H1 (cell line): ENCODE results near the gene AGBL1. TPM values are rescaled to one million over a fixed set of nuclear protein-coding genes. Genes with fewer than 3 reads are reported as not detected.

Experiments
- CTCF ChIA-PET: fragments of 300-600 bp; sonication (Branson Sonifier 250); formaldehyde crosslinking; loops from one replicate; lab custom pipeline; 2021; ENCODE audit not compliant: partially characterized antibody; lab: Charles Lee
- POLR2A ChIA-PET: fragments of 300-600 bp; sonication (Branson Sonifier 250); formaldehyde crosslinking; loops from one replicate; lab custom pipeline; 2021; ENCODE audit warnings: inconsistent platforms; ENCODE audit not compliant: partially characterized antibody; lab: Charles Lee
- DNase-seq, 2 experiments: peaks; one replicate each; pipeline versions ENCODE4 v3.0.0 to v3.0.0-alpha.2; 2010 to 2022; ENCODE audit warnings: low spot score in 2 of 2, low read depth in 1 of 2, mixed read lengths in 1 of 2
- FAIRE-seq: peaks from 2 replicates; lab custom pipeline; 2011; peaks lifted over from hg19 to GRCh38; lab: Jason Lieb, UNC
- H2AFZ ChIP-seq: 2 replicates; pipeline ENCODE4 v1.8.1; 2012; ENCODE audit warnings: low read length, inconsistent platforms
- H2AK5ac ChIP-seq: 2 replicates; pipeline ENCODE4 v1.6.1; 2013; ENCODE audit warnings: low read depth, low read length
- H2BK120ac ChIP-seq: replicated peaks from 2 replicates; pipeline ENCODE3; 2013; ENCODE audit warnings: low read depth, low read length, inconsistent platforms
- H2BK12ac ChIP-seq: 2 replicates; pipeline ENCODE4 v1.6.1; 2013; ENCODE audit warnings: low read depth, low read length
- H2BK15ac ChIP-seq: 2 replicates; pipeline ENCODE4 v1.6.1; 2013; ENCODE audit warnings: low read length
- H2BK20ac ChIP-seq: 2 replicates; pipeline ENCODE4 v1.6.1; 2013; ENCODE audit warnings: low read length
- H2BK5ac ChIP-seq: 2 replicates; pipeline ENCODE4 v1.6.1; 2013; ENCODE audit warnings: low read depth, low read length
- H3K14ac ChIP-seq: 2 replicates; pipeline ENCODE4 v1.6.1; 2013; ENCODE audit warnings: inconsistent platforms; ENCODE audit not compliant: insufficient read length
- H3K18ac ChIP-seq: 2 replicates; pipeline ENCODE4 v1.6.1; 2013; ENCODE audit warnings: low read length; ENCODE audit errors: extremely low read depth
- H3K23ac ChIP-seq: 2 replicates; pipeline ENCODE4 v1.6.1; 2013; ENCODE audit warnings: inconsistent platforms; ENCODE audit not compliant: insufficient read length
- H3K23me2 ChIP-seq: 2 replicates; pipeline ENCODE4 v1.6.1; 2013; ENCODE audit warnings: low read depth, low read length
- H3K27ac ChIP-seq: 2 replicates; pipeline ENCODE4 v1.6.1; 2011; ENCODE audit warnings: low read depth, low read length, inconsistent platforms
- H3K27me3 ChIP-seq, 4 experiments: replicated peaks in 1 of 4; 1 replicate in 1 of 4; 2 replicates in 3 of 4; pipeline versions ENCODE4 v1.6.1 to v1.8.1; 2011 to 2013; ENCODE audit warnings: low read length in 3 of 4, mild to moderate bottlenecking in 3 of 4, inconsistent platforms in 2 of 4, mixed read lengths in 2 of 4, moderate library complexity in 1 of 4; ENCODE audit not compliant: control insufficient read depth in 3 of 4, insufficient read depth in 3 of 4; ENCODE audit errors: extremely low read depth in 1 of 4
- H3K36me3 ChIP-seq, 4 experiments: 2 replicates each; pipeline versions ENCODE4 v1.6.1 to v1.8.1; 2011 to 2013; ENCODE audit warnings: mild to moderate bottlenecking in 4 of 4, low read length in 3 of 4, moderate library complexity in 2 of 4, control low read depth in 1 of 4, inconsistent platforms in 1 of 4; ENCODE audit not compliant: insufficient read depth in 4 of 4, control insufficient read depth in 2 of 4
- H3K4ac ChIP-seq: replicated peaks from 2 replicates; pipeline ENCODE3; 2013; ENCODE audit warnings: low read length, low read depth, mixed read lengths, inconsistent platforms; ENCODE audit not compliant: insufficient read length
- H3K4me1 ChIP-seq, 4 experiments: replicated peaks in 1 of 4; 1 replicate in 1 of 4; 2 replicates in 3 of 4; pipeline versions ENCODE4 v1.6.1 to v1.8.1; 2011 to 2013; ENCODE audit warnings: low read length in 3 of 4, inconsistent platforms in 2 of 4, mixed read lengths in 1 of 4; ENCODE audit not compliant: insufficient read depth in 4 of 4, control insufficient read depth in 3 of 4
- H3K4me2 ChIP-seq, 2 experiments: 2 replicates each; pipeline versions ENCODE4 v1.6.1 to v1.8.1; 2011 to 2013; ENCODE audit warnings: low read depth in 2 of 2, low read length in 2 of 2, control low read depth in 1 of 2, inconsistent platforms in 1 of 2, mild to moderate bottlenecking in 1 of 2; ENCODE audit not compliant: insufficient read depth in 1 of 2
- H3K4me3 ChIP-seq, 4 experiments: fragments of 200-600, 300-600 bp in 1 of 4; sonication (generic), shearing (Covaris generic), sonication (Bioruptor Twin) in 1 of 4; 2 replicates each; pipeline versions ENCODE4 v1.5.1 to v1.8.1; 2011 to 2016; ENCODE audit warnings: low read length in 4 of 4, low read depth in 3 of 4, control low read depth in 2 of 4, inconsistent platforms in 2 of 4, mild to moderate bottlenecking in 2 of 4, mixed read lengths in 1 of 4, moderate library complexity in 1 of 4; ENCODE audit not compliant: insufficient read depth in 2 of 4; ENCODE audit errors: extremely low read depth in 1 of 4
- H3K56ac ChIP-seq: replicated peaks from 2 replicates; pipeline ENCODE3; 2013; ENCODE audit warnings: low read depth, mild to moderate bottlenecking, mixed read lengths, low read length, inconsistent platforms; ENCODE audit not compliant: insufficient read length
- H3K79me1 ChIP-seq: 2 replicates; pipeline ENCODE4 v1.6.1; 2013; ENCODE audit warnings: low read depth, low read length, control low read depth
- H3K79me2 ChIP-seq, 2 experiments: 2 replicates each; pipeline versions ENCODE4 v1.6.1 to v1.8.1; 2012 to 2013; ENCODE audit warnings: low read length in 2 of 2, mild to moderate bottlenecking in 2 of 2, inconsistent platforms in 1 of 2; ENCODE audit not compliant: insufficient read depth in 2 of 2, control insufficient read depth in 1 of 2
- H3K9ac ChIP-seq, 4 experiments: replicated peaks in 1 of 4; 1 replicate in 1 of 4; 2 replicates in 3 of 4; pipeline versions ENCODE4 v1.6.1 to v1.8.1; 2011 to 2013; ENCODE audit warnings: low read depth in 3 of 4, low read length in 3 of 4, control low read depth in 2 of 4, mild to moderate bottlenecking in 2 of 4, moderate library complexity in 2 of 4, inconsistent platforms in 1 of 4; ENCODE audit errors: extremely low read depth in 1 of 4
- H3K9me3 ChIP-seq, 2 experiments: 2 replicates each; pipeline versions ENCODE4 v1.6.1 to v1.8.1; 2012 to 2013; ENCODE audit warnings: mild to moderate bottlenecking in 2 of 2, moderate library complexity in 2 of 2, control low read depth in 1 of 2, inconsistent platforms in 1 of 2, low read depth in 1 of 2, low read length in 1 of 2, mixed read lengths in 1 of 2; ENCODE audit not compliant: insufficient read depth in 2 of 2
- H4K20me1 ChIP-seq, 2 experiments: replicated peaks in 1 of 2; 2 replicates each; pipeline versions ENCODE3 to v1.8.1; 2011 to 2013; ENCODE audit warnings: inconsistent platforms in 2 of 2, low read length in 2 of 2, mild to moderate bottlenecking in 1 of 2; ENCODE audit not compliant: insufficient read depth in 2 of 2, control insufficient read depth in 1 of 2
- H4K5ac ChIP-seq: 2 replicates; pipeline ENCODE4 v1.6.1; 2013; ENCODE audit warnings: low read length, low read depth, mixed read lengths, inconsistent platforms; ENCODE audit not compliant: insufficient read length
- H4K8ac ChIP-seq: 2 replicates; pipeline ENCODE4 v1.8.0; 2013; ENCODE audit warnings: mild to moderate bottlenecking, moderate library complexity, low read length, inconsistent platforms; ENCODE audit not compliant: insufficient read depth; ENCODE audit errors: extremely low read depth
- H4K91ac ChIP-seq: replicated peaks from 2 replicates; pipeline ENCODE3; 2013; ENCODE audit warnings: low read length, mixed read lengths, inconsistent platforms; ENCODE audit not compliant: insufficient read length
- WGBS, 2 experiments: shearing (Covaris generic) in 1 of 2; methylation state at CpG; one replicate each; pipeline versions ENCODE4 v1.1.6 to v1.1.7; 2013 to 2015; ENCODE audit warnings: low lambda C conversion rate in 2 of 2, mixed read lengths in 2 of 2, inconsistent platforms in 1 of 2, low coverage in 1 of 2, missing lambda C conversion rate in 1 of 2; ENCODE audit not compliant: insufficient replicate concordance in 2 of 2, insufficient coverage in 1 of 2, insufficient read length in 1 of 2; ENCODE audit errors: extremely low coverage in 1 of 2, missing lambda C conversion rate in 1 of 2; 5-methylcytosine and 5-hydroxymethylcytosine counted together
- polyA plus RNA-seq, 7 experiments: library from polyadenylated mRNA; depleted of rRNA in 3 of 7; stranded (reverse) in 5 of 7; unstranded in 2 of 7; fragments of >200 nt in 5 of 7; fragments of 200-250 nt in 2 of 7; gene quantifications; 1 replicate in 5 of 7; 2 replicates in 1 of 7; 4 replicates in 1 of 7; pipeline versions ENCODE4 v1.2.1 to v1.2.3, GENCODE V29; 2011 to 2013; ENCODE audit warnings: missing spikeins in 2 of 7, mixed read lengths in 2 of 7
- total RNA-seq: library from RNA; stranded (reverse); fragmentation: NEBNext Ultra II Directional; extraction: Animal tissue kit (Norgen Biotek cat#: 25700); gene quantifications from 2 replicates; pipeline ENCODE4 v1.2.1, GENCODE V29; 2021

The AGBL1 gene
- total and polyA plus RNA-seq, 2 of the 8 experiments (the other 6 are each of a cell fraction or from before 2014, with no cell fraction given) = not detected

DNA sequence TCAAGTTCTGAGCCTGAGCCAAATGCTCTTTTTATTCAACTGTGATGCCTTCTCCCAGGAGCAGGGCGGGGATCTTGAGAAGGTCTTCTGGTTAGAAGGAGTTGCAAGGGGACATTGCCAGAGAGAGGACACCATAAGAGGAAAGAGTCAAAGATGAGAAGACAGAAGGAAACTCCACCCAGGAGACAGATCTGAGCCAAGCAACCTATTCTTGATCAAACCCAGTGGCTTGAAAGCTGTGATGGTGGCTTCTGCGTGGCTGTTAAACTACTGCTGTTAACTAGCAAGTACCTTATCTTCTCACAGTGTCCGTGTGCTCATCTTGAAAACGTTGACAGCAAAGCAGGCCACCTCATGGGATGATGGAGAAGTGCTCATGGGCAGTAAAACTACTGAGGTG lies 19.8 kb upstream of the AGBL1 start:
- Histone ChIP-seq H3K27ac (no peak overlapping the region), H3K9ac (no peak overlapping the region), H3K4ac (no peak overlapping the region), H3K56ac (no peak overlapping the region), H2BK120ac (no peak overlapping the region), H3K23ac (no peak overlapping the region), H3K4me2 (no peak overlapping the region), H4K20me1 (no peaks in the 10 kb centered on the region), H3K9me3 (no peaks in the 10 kb centered on the region), H2AK5ac (no peak overlapping the region), H3K79me1 (no peaks in the 10 kb centered on the region), H3K4me3 (no peak overlapping the region), H4K91ac (no peak overlapping the region), H3K36me3 (no peaks in the 10 kb centered on the region), H3K14ac (no peak overlapping the region), H2BK20ac (no peak overlapping the region), H2BK15ac (no peak overlapping the region), H3K18ac (no peak overlapping the region), H2AFZ (no peak overlapping the region), H2BK12ac (no peak overlapping the region), H4K8ac (no peak overlapping the region), H4K5ac (no peak overlapping the region), H3K23me2 (no peaks in the 10 kb centered on the region), H3K4me1 (no peaks in the 10 kb centered on the region), H3K27me3 (no peaks in the 10 kb centered on the region; a peak in 1 of 7 replicates), H2BK5ac (no peak overlapping the region), H3K79me2 (no peaks in the 10 kb centered on the region)
- no peak for FAIRE-seq
- ChIA-PET POLR2A (no interaction called here), CTCF (interaction anchor here (1.0 to 1.8 kb wide), 2 partner anchors 20 kb away, joined by 4 to 7 read pairs; partner anchors contain the start of gene AGBL1)
- DNase-seq = no peak
- 85% methylated on average over 4 of the region's 4 CpGs; no CpG with 5 or more reads in 1 of the 2 experiments for WGBS, 2 experiments
